Stimulated activated CD4-positive, alpha-beta T cell treated with anti-CD3 and anti-CD28 coated beads, Interleukin-4, amount 100 ng/mL, for 48 hours (primary cell): ENCODE data around the gene FNDC8.
"Not testable (repeated sequence)": the region's sequence is repeated elsewhere in the genome, so short reads cannot be mapped to it uniquely, and the experiment has no call there.

Experiments used
- DNase-seq, 2 donors: peaks; one replicate each; pipeline ENCODE4 v3.0.0-alpha.2; 2020; ENCODE audit warnings: low read depth in 2 of 2

The FNDC8 gene

GRCh38 chr17:35142467-35142796 lies 21.0 kb downstream of the FNDC8 start:
- no peak for DNase-seq

- no peak for DNase-seq
Observed at GRCh38 chr17:35144840-35145239, 23.4 kb downstream of the FNDC8 start.

- no peak for DNase-seq
Observed at GRCh38 chr17:35146214-35146833, 24.9 kb downstream of the FNDC8 start.

GRCh38 chr17:35147375-35147905 lies 26.0 kb downstream of the FNDC8 start, which contains the start of gene UNC45B:
TSS of gene UNC45B (plus strand) at chr17:35147817. CDS start at chr17:35148264, 447 bp downstream.
- DNase-seq = no peak

GRCh38 chr17:35148144-35148543 lies 26.7 kb downstream of the FNDC8 start:
- DNase-seq = no peak

- no peak for DNase-seq
Observed at GRCh38 chr17:35149941-35150340, 28.5 kb downstream of the FNDC8 start.

GRCh38 chr17:35151080-35151479 lies 29.7 kb downstream of the FNDC8 start:
- not testable (repeated sequence) for DNase-seq

GRCh38 chr17:35152421-35153140 lies 31.2 kb downstream of the FNDC8 start:
- no peak for DNase-seq

- no peak for DNase-seq
Observed at GRCh38 chr17:35154196-35155165, 33.1 kb downstream of the FNDC8 start.

GRCh38 chr17:35155246-35155645 lies 33.8 kb downstream of the FNDC8 start:
- DNase-seq = no peak

- DNase-seq = no peak
Observed at GRCh38 chr17:35159940-35160339, 38.5 kb downstream of the FNDC8 start.

- no peak for DNase-seq
Observed at GRCh38 chr17:35160354-35161201, 39.2 kb downstream of the FNDC8 start.

- no peak for DNase-seq
Observed at GRCh38 chr17:35161281-35161761, 39.9 kb downstream of the FNDC8 start.

- DNase-seq = no peak
Observed at GRCh38 chr17:35162755-35163154, 41.3 kb downstream of the FNDC8 start.

GRCh38 chr17:35163886-35164285 lies 42.5 kb downstream of the FNDC8 start:
- DNase-seq = no peak

- DNase-seq = no peak
Observed at GRCh38 chr17:35164716-35165115, 43.3 kb downstream of the FNDC8 start.

- DNase-seq = no peak
Observed at GRCh38 chr17:35166526-35166925, 45.1 kb downstream of the FNDC8 start.

- DNase-seq = no peak
Observed at GRCh38 chr17:35167046-35167445, 45.6 kb downstream of the FNDC8 start.

- DNase-seq = no peak
Observed at GRCh38 chr17:35167666-35168065, 46.3 kb downstream of the FNDC8 start.

GRCh38 chr17:35169835-35170363 lies 48.5 kb downstream of the FNDC8 start:
- DNase-seq = no peak
